Common myeloid progenitor, CD34-positive (primary cell): Measurements from ENCODE around the gene FEM1A.

Source experiments
- CTCF ChIA-PET: fragments of 350-600 bp; sonication (Branson Sonifier 250); formaldehyde crosslinking; loops from one replicate; lab custom pipeline; 2021; ENCODE audit warnings: antibody characterized with exemption; lab: Charles Lee
- POLR2A ChIA-PET: fragments of 350-600 bp; sonication (Branson Sonifier 250); formaldehyde crosslinking; loops from one replicate; lab custom pipeline; 2021; ENCODE audit warnings: antibody characterized with exemption; lab: Charles Lee
- DNase-seq, 3 donors: peaks; one replicate each; pipeline versions ENCODE4 v3.0.0 to v3.0.0-alpha.2; 2013
- H3K27ac ChIP-seq, 2 experiments: 1 replicate in 1 of 2; 2 replicates in 1 of 2; pipeline ENCODE4 v1.7.0; 2013; ENCODE audit warnings: inconsistent platforms in 2 of 2, low read length in 2 of 2, mild to moderate bottlenecking in 2 of 2, low read depth in 1 of 2, moderate library complexity in 1 of 2; ENCODE audit not compliant: severe bottlenecking in 2 of 2, insufficient read depth in 1 of 2, poor library complexity in 1 of 2
- H3K27me3 ChIP-seq, 5 experiments: replicated peaks in 2 of 5; 1 replicate in 3 of 5; 2 replicates in 2 of 5; pipeline versions ENCODE4 v1.6.1 to v1.7.0; 2013; ENCODE audit warnings: low read length in 4 of 5, mild to moderate bottlenecking in 2 of 5, moderate library complexity in 2 of 5, inconsistent platforms in 1 of 5; ENCODE audit not compliant: insufficient read depth in 5 of 5, control insufficient read depth in 4 of 5
- H3K36me3 ChIP-seq, 4 experiments: 1 replicate in 2 of 4; 2 replicates in 2 of 4; pipeline versions ENCODE4 v1.6.1 to v1.7.0; 2013; ENCODE audit warnings: low read length in 3 of 4, control low read depth in 1 of 4, mild to moderate bottlenecking in 1 of 4; ENCODE audit not compliant: control insufficient read depth in 4 of 4, insufficient read depth in 4 of 4
- H3K4me1 ChIP-seq, 4 experiments: 1 replicate in 3 of 4; 2 replicates in 1 of 4; pipeline versions ENCODE4 v1.6.1 to v1.7.1; 2013; ENCODE audit warnings: low read length in 3 of 4, mild to moderate bottlenecking in 3 of 4, control low read depth in 1 of 4, inconsistent platforms in 1 of 4, moderate library complexity in 1 of 4; ENCODE audit not compliant: control insufficient read depth in 4 of 4, insufficient read depth in 4 of 4; ENCODE audit errors: control extremely low read depth in 1 of 4
- H3K4me3 ChIP-seq, 7 experiments: 1 replicate in 4 of 7; 2 replicates in 3 of 7; pipeline versions ENCODE4 v1.5.1 to v1.7.0; 2013; ENCODE audit warnings: mild to moderate bottlenecking in 7 of 7, low read length in 6 of 7, moderate library complexity in 6 of 7, inconsistent platforms in 2 of 7, low read depth in 2 of 7, control low read depth in 1 of 7; ENCODE audit not compliant: insufficient read depth in 4 of 7, control insufficient read depth in 1 of 7; ENCODE audit errors: extremely low read depth in 1 of 7
- H3K9me3 ChIP-seq, 5 experiments: 1 replicate in 4 of 5; 2 replicates in 1 of 5; pipeline versions ENCODE4 v1.6.1 to v1.7.1; 2013; ENCODE audit warnings: low read length in 4 of 5, mild to moderate bottlenecking in 2 of 5, inconsistent platforms in 1 of 5, low read depth in 1 of 5, moderate library complexity in 1 of 5; ENCODE audit not compliant: control insufficient read depth in 4 of 5, insufficient read depth in 2 of 5; ENCODE audit errors: control extremely low read depth in 1 of 5
- WGBS: methylation state at CpG from one replicate; pipeline ENCODE4 v1.1.5; 2013; ENCODE audit not compliant: insufficient coverage; 5-methylcytosine and 5-hydroxymethylcytosine counted together

The FEM1A gene

GRCh38 chr19:4748589-4748988, 42.9 kb upstream of the FEM1A start:
- H3K4me3 ChIP-seq, result no peak overlapping the region
- H3K9me3 ChIP-seq, result peaks cover 0 to 5% (median 0%) of the 10 kb centered on the region in 5 experiments
- CTCF ChIA-PET, result no interaction called here
- no peaks in the 10 kb centered on the region for H3K36me3 ChIP-seq
- DNase-seq, result no peak
- WGBS, result 77% methylated on average over 7 of the region's 9 CpGs
- H3K27me3 ChIP-seq, result peaks cover 0 to 27% (median 4%) of the 10 kb centered on the region in 5 experiments
- POLR2A ChIA-PET, result no interaction called here
- H3K4me1 ChIP-seq, result peaks cover 0 to 3% (median 0%) of the 10 kb centered on the region in 4 experiments
- H3K27ac ChIP-seq, result no peak overlapping the region

- H3K9me3 ChIP-seq, result peaks cover 0 to 5% (median 0%) of the 10 kb centered on the region in 5 experiments
- no peak overlapping the region for H3K27ac ChIP-seq
- H3K27me3 ChIP-seq, result peaks cover 0 to 27% (median 4%) of the 10 kb centered on the region in 5 experiments
- H3K36me3 ChIP-seq, result no peaks in the 10 kb centered on the region
- DNase-seq, result peak in 1 of 3 donors; percentile 34
- POLR2A ChIA-PET, result no interaction called here
- H3K4me1 ChIP-seq, result peaks cover 0 to 3% (median 0%) of the 10 kb centered on the region in 4 experiments
- 89% methylated on average over 13 of the region's 18 CpGs for WGBS
- H3K4me3 ChIP-seq, result no peak overlapping the region
- CTCF ChIA-PET, result interaction anchor here (0.9 kb wide), 1 partner anchor 18 kb away, joined by 3 read pairs; no protein-coding TSS in a partner anchor
Measured at GRCh38 chr19:4749870-4750590, 41.5 kb upstream of the FEM1A start.

GRCh38 chr19:4754248-4754647, 37.3 kb upstream of the FEM1A start:
- Histone ChIP-seq H3K36me3 (no peaks in the 10 kb centered on the region), H3K27me3 (peaks cover 0 to 13% (median 0%) of the 10 kb centered on the region in 5 experiments), H3K27ac (no peak overlapping the region), H3K4me1 (peaks cover 0 to under 1% (median under 1%) of the 10 kb centered on the region in 4 experiments), H3K9me3 (peaks cover 0 to 8% (median 0%) of the 10 kb centered on the region in 5 experiments), H3K4me3 (no peak overlapping the region)
- POLR2A ChIA-PET, result no interaction called here
- WGBS, result 0% methylated on average over 1 of the region's 6 CpGs
- CTCF ChIA-PET, result interaction anchor here (1.1 kb wide), 1 partner anchor 13 kb away, joined by 3 read pairs; no protein-coding TSS in a partner anchor
- DNase-seq, result peak; percentile 28 to 73 (median 69)

- Histone ChIP-seq H3K27me3 (peaks cover 0 to 13% (median 0%) of the 10 kb centered on the region in 5 experiments), H3K4me3 (no peak overlapping the region), H3K9me3 (peaks cover 0 to 8% (median 0%) of the 10 kb centered on the region in 5 experiments), H3K27ac (no peak overlapping the region), H3K36me3 (no peaks in the 10 kb centered on the region), H3K4me1 (peaks cover 0 to 12% (median 11%) of the 10 kb centered on the region in 4 experiments)
- 80% methylated on average over 3 of the region's 7 CpGs for WGBS
- no peak for DNase-seq
- ChIA-PET CTCF (no interaction called here), POLR2A (no interaction called here)
Measured at GRCh38 chr19:4755459-4755858, 36.1 kb upstream of the FEM1A start.

GRCh38 chr19:4758082-4758481, 33.5 kb upstream of the FEM1A start:
- H3K9me3 ChIP-seq, result peaks cover 0 to 8% (median 0%) of the 10 kb centered on the region in 5 experiments
- H3K27me3 ChIP-seq, result peaks cover 0 to 31% (median 4%) of the 10 kb centered on the region in 5 experiments
- ChIA-PET CTCF (no interaction called here), POLR2A (no interaction called here)
- H3K4me1 ChIP-seq, result peaks cover 0 to 13% (median 11%) of the 10 kb centered on the region in 4 experiments
- H3K36me3 ChIP-seq, result no peaks in the 10 kb centered on the region
- H3K4me3 ChIP-seq, result no peak overlapping the region
- 100% methylated on average over 2 of the region's 4 CpGs for WGBS
- no peak overlapping the region for H3K27ac ChIP-seq
- no peak for DNase-seq

- ChIA-PET CTCF (no interaction called here), POLR2A (no interaction called here)
- 82% methylated on average over 3 of the region's 5 CpGs for WGBS
- Histone ChIP-seq H3K36me3 (no peaks in the 10 kb centered on the region), H3K27ac (no peak overlapping the region), H3K4me1 (peaks cover 0 to 13% (median 11%) of the 10 kb centered on the region in 4 experiments), H3K27me3 (peaks cover 0 to 37% (median 6%) of the 10 kb centered on the region in 5 experiments), H3K4me3 (no peak overlapping the region), H3K9me3 (peaks cover 0 to 8% (median 0%) of the 10 kb centered on the region in 5 experiments)
- DNase-seq, result no peak
Measured at GRCh38 chr19:4758659-4759058, 32.9 kb upstream of the FEM1A start.
